Caki2 (cell line): ENCODE data around the gene LRRC55. TPM values are rescaled to one million over a fixed set of nuclear protein-coding genes. Genes with fewer than 3 reads are reported as not detected.

ENCODE experiments used
- total RNA-seq: library from RNA; depleted of rRNA; stranded (reverse); fragments of >200 nt; shearing (Covaris generic); gene quantifications from 2 replicates; pipeline ENCODE4 v1.2.3, GENCODE V29; 2014; ENCODE audit warnings: low replicate concordance; rRNA removed

LRRC55 gene
- total RNA-seq, 1 experiment from 2014 or later, result not detected

Other genes with a start within 250 kb of the LRRC55 start
- not detected in 2 replicates for gene OR5AK2, start 193.0 kb upstream of the LRRC55 start, total RNA-seq
- gene APLNR, start 55.3 kb downstream of the LRRC55 start, total RNA-seq, result not detected in 2 replicates
- gene TNKS1BP1, start 143.0 kb downstream of the LRRC55 start, total RNA-seq, result 56.6 and 70.7 TPM in 2 replicates
- 85.5 and 147 TPM in 2 replicates for gene SSRP1, start 153.9 kb downstream of the LRRC55 start, total RNA-seq
- gene P2RX3, start 156.4 kb downstream of the LRRC55 start, total RNA-seq, result not detected in 2 replicates
- gene PRG3, start 199.2 kb downstream of the LRRC55 start, total RNA-seq, result not detected in 2 replicates
- not detected in 2 replicates for gene PRG2, start 208.7 kb downstream of the LRRC55 start, total RNA-seq
- 0.41 and 0.67 TPM in 2 replicates for gene SLC43A3, start 245.2 kb downstream of the LRRC55 start, total RNA-seq